GM12878 (cell line): Measurements from ENCODE around the gene ITK. TPM values are rescaled to one million over a fixed set of nuclear protein-coding genes. Genes with fewer than 3 reads are reported as not detected.
A peak's percentile ranks its signal among the peaks of the same experiment; 100 is the strongest.

Experiments
- ATF2 ChIP-seq: IDR thresholded peaks from 2 replicates; pipeline ENCODE4 v1.6.1; 2012; ENCODE audit warnings: low read length, inconsistent platforms
- ATF3 ChIP-seq: IDR thresholded peaks from 2 replicates; pipeline ENCODE4 v1.6.1; 2011; ENCODE audit warnings: low read depth, mild to moderate bottlenecking, low read length, moderate library complexity, borderline replicate concordance; ENCODE audit errors: extremely low read depth
- DPF2 ChIP-seq: fragments of 450-650 bp; IDR thresholded peaks from 2 replicates; pipeline ENCODE4 v1.6.1; 2017; ENCODE audit warnings: mild to moderate bottlenecking
- EED ChIP-seq: sonication (generic); IDR thresholded peaks from 2 replicates; pipeline ENCODE4 v1.6.1; 2016; ENCODE audit warnings: antibody characterized with exemption, low read depth
- ETV6 ChIP-seq, 2 experiments: fragments of 450-650 bp in 1 of 2; IDR thresholded peaks in 1 of 2; conservative IDR thresholded peaks in 1 of 2; 2 replicates each; pipeline ENCODE4 v1.6.1; 2014; ENCODE audit warnings: antibody characterized with exemption in 1 of 2, borderline replicate concordance in 1 of 2, low read depth in 1 of 2, mild to moderate bottlenecking in 1 of 2, moderate library complexity in 1 of 2
- FOXM1 ChIP-seq: IDR thresholded peaks from 2 replicates; pipeline ENCODE4 v1.6.1; 2012; ENCODE audit warnings: low read depth, mild to moderate bottlenecking, inconsistent platforms, low read length, moderate library complexity
- GATAD2B ChIP-seq: fragments of 450-650 bp; conservative IDR thresholded peaks from 2 replicates; pipeline ENCODE4 v1.6.1; 2017; ENCODE audit warnings: low read depth, mild to moderate bottlenecking, moderate library complexity
- JUND ChIP-seq: IDR thresholded peaks from 2 replicates; pipeline ENCODE4 v1.6.1; 2012; ENCODE audit warnings: low read depth, mild to moderate bottlenecking, low read length, improper control_type of control experiment, moderate library complexity
- MXI1 ChIP-seq: fragments of 150-350 bp; IDR thresholded peaks from 2 replicates; pipeline ENCODE4 v1.6.1; 2011; ENCODE audit warnings: low read depth, mild to moderate bottlenecking, inconsistent platforms, low read length, improper control_type of control experiment
- NBN ChIP-seq: fragments of 450-650 bp; IDR thresholded peaks from 2 replicates; pipeline ENCODE4 v1.6.1; 2016
- NFYB ChIP-seq: IDR thresholded peaks from 2 replicates; pipeline ENCODE4 v1.6.1; 2011; ENCODE audit warnings: low read depth, mild to moderate bottlenecking, low read length, improper control_type of control experiment, moderate library complexity; ENCODE audit not compliant: insufficient read depth
- NR2C2 ChIP-seq: IDR thresholded peaks from 2 replicates; pipeline ENCODE4 v1.6.1; 2011; ENCODE audit warnings: borderline replicate concordance, low read depth; ENCODE audit not compliant: control insufficient read depth, insufficient read length
- PKNOX1 ChIP-seq: fragments of 450-650 bp; IDR thresholded peaks from 2 replicates; pipeline ENCODE4 v1.6.1; 2016; ENCODE audit warnings: mild to moderate bottlenecking
- RELA ChIP-seq: fragments of 450-650 bp; IDR thresholded peaks from 2 replicates; pipeline ENCODE4 v1.8.0; 2014; ENCODE audit warnings: borderline replicate concordance; ENCODE audit not compliant: partially characterized antibody
- REST ChIP-seq: IDR thresholded peaks from 2 replicates; pipeline ENCODE4 v1.6.1; 2012; ENCODE audit warnings: mild to moderate bottlenecking, low read depth, low read length
- SMAD1 ChIP-seq: fragments of 450-650 bp; IDR thresholded peaks from 2 replicates; pipeline ENCODE4 v1.6.1; 2018; ENCODE audit warnings: mild to moderate bottlenecking, low read depth; ENCODE audit not compliant: partially characterized antibody
- STAT1 ChIP-seq: fragments of 450-650 bp; conservative IDR thresholded peaks from 2 replicates; pipeline ENCODE4 v1.6.1; 2014; ENCODE audit warnings: antibody characterized with exemption, mild to moderate bottlenecking
- SUPT20H ChIP-seq: IDR thresholded peaks from 2 replicates; pipeline ENCODE4 v1.6.1; 2011; ENCODE audit warnings: low read depth, mild to moderate bottlenecking, low read length, moderate library complexity, borderline replicate concordance; ENCODE audit not compliant: control insufficient read depth
- ZNF207 ChIP-seq: fragments of 450-650 bp; IDR thresholded peaks from 2 replicates; pipeline ENCODE4 v1.6.1; 2014; ENCODE audit warnings: antibody characterized with exemption, mild to moderate bottlenecking, borderline replicate concordance
- ZNF274 ChIP-seq: IDR thresholded peaks from one replicate; pipeline ENCODE4 v1.8.0; 2011; ENCODE audit not compliant: insufficient read length, insufficient read depth
- polyA plus RNA-seq, 11 experiments: library from polyadenylated mRNA; depleted of rRNA in 4 of 11; unstranded in 6 of 11; stranded (reverse) in 5 of 11; fragments of >200 nt; fragmentation: Nextera tagmentation in 4 of 11; fragmentation: Illumina TruSeq in 1 of 11; extraction: Ambion mirVana in 4 of 11; extraction: Trizol in 1 of 11; gene quantifications; 1 replicate in 1 of 11; 2 replicates in 10 of 11; pipeline versions ENCODE4 v1.2.1 to v1.2.3, GENCODE V29; 2011 to 2016; ENCODE audit warnings: inconsistent platforms in 2 of 11, missing spikeins in 2 of 11, low read depth in 1 of 11
- total RNA-seq, 4 experiments: library from RNA; depleted of rRNA in 3 of 4; stranded (reverse); fragments of >200 nt in 3 of 4; fragmentation: Illumina TruSeq in 1 of 4; extraction: Trizol in 1 of 4; gene quantifications; 2 replicates each; pipeline versions ENCODE4 v1.2.1 to v1.2.3, GENCODE V29; 2013 to 2021
- TF ChIP-seq, protein P1 (sequence below): fragments of 450-650 bp; IDR thresholded peaks from 2 replicates; pipeline ENCODE4 v1.6.1; 2017; ENCODE audit warnings: low read depth, mild to moderate bottlenecking, moderate library complexity

The ITK gene
- total and polyA plus RNA-seq, 10 of the 15 experiments (the other 5 are each of a cell fraction or from before 2014, with no cell fraction given): 0.05 to 2.4 (median 0.76) TPM

- TF ChIP-seq RELA (no peak), JUND (no peak), FOXM1 (no peak), NR2C2 (no peak), SUPT20H (no peak), REST (no peak), ZNF274 (no peak), SMAD1 (peak; percentile 2), GATAD2B (no peak), NFYB (no peak), NBN (peak; percentile 18; the same call in 1 of the 2 replicates), PKNOX1 (peak; percentile 48; the same call in 1 of the 2 replicates), ATF3 (no peak), STAT1 (no peak), MXI1 (no peak), EED (no peak), ETV6 (conservative IDR thresholded peaks at IDR 0.05 in 1 of 2, IDR thresholded peaks at IDR 0.05 in 1 of 2; ENCODE audit: borderline replicate concordance in 1 of 2, low read depth in 1 of 2) (no peak), DPF2 (no peak), ATF2 (0 out of 2 replicates have a peak, but pooled peaks have one; percentile 37), ZNF207 (no peak)
- TF ChIP-seq, protein P1, sequence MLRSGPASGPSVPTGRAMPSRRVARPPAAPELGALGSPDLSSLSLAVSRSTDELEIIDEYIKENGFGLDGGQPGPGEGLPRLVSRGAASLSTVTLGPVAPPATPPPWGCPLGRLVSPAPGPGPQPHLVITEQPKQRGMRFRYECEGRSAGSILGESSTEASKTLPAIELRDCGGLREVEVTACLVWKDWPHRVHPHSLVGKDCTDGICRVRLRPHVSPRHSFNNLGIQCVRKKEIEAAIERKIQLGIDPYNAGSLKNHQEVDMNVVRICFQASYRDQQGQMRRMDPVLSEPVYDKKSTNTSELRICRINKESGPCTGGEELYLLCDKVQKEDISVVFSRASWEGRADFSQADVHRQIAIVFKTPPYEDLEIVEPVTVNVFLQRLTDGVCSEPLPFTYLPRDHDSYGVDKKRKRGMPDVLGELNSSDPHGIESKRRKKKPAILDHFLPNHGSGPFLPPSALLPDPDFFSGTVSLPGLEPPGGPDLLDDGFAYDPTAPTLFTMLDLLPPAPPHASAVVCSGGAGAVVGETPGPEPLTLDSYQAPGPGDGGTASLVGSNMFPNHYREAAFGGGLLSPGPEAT: no peak
Observed at GRCh38 chr5:157143127-157143971, 37.3 kb upstream of the ITK start (continued).
